ENCODE results near the gene PSME2.

DNA sequence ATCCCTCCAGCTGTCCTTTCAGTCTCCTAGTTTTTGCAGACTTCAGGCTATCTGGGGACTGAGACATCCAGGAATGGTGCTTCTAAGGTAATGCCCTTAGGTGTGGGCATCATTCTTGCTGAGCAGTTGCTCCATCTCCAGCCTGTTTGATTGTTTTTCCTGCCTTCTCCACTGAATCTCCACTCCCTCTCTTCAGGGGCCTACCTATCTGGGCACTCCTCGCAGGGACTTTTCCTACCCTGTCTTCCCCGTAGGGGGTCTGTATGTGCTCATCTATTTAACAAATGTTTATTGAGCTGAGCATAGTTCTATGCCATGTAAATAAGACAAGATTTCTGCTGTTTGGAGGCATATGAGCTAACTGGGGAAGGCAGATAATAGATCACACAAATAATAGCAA is 13.4 kb downstream of the PSME2 start:
- TF ChIP-seq, protein P1, sequence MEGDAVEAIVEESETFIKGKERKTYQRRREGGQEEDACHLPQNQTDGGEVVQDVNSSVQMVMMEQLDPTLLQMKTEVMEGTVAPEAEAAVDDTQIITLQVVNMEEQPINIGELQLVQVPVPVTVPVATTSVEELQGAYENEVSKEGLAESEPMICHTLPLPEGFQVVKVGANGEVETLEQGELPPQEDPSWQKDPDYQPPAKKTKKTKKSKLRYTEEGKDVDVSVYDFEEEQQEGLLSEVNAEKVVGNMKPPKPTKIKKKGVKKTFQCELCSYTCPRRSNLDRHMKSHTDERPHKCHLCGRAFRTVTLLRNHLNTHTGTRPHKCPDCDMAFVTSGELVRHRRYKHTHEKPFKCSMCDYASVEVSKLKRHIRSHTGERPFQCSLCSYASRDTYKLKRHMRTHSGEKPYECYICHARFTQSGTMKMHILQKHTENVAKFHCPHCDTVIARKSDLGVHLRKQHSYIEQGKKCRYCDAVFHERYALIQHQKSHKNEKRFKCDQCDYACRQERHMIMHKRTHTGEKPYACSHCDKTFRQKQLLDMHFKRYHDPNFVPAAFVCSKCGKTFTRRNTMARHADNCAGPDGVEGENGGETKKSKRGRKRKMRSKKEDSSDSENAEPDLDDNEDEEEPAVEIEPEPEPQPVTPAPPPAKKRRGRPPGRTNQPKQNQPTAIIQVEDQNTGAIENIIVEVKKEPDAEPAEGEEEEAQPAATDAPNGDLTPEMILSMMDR (optimal IDR thresholded peaks at IDR 0.05 in 1 of 3, IDR thresholded peaks at IDR 0.05 in 1 of 3, conservative IDR thresholded peaks at IDR 0.05 in 1 of 3; ENCODE audit: extremely low read depth in 1 of 3, insufficient read depth in 2 of 3, low read length in 3 of 3): no peak
- no peak for TF ChIP-seq EZH2 (IDR thresholded peaks at IDR 0.05; ENCODE audit: low read length)
